Neural crest cell (in vitro differentiated cells): Measurements from ENCODE around the gene MBOAT1. TPM values are rescaled to one million over a fixed set of nuclear protein-coding genes. Genes with fewer than 3 reads are reported as not detected.

Experiments used
- DNase-seq: peaks from one replicate; pipeline ENCODE4 v3.0.0; 2021; ENCODE audit warnings: low read depth, mixed read lengths, low spot score
- H3K27ac Mint-ChIP-seq: one replicate; pipeline ENCODE4 v1.8.0; 2021; ENCODE audit warnings: mild to moderate bottlenecking, mixed read lengths; ENCODE audit not compliant: unreplicated experiment
- H3K27me3 Mint-ChIP-seq: 2 replicates; pipeline ENCODE4 v1.8.0; 2021; ENCODE audit warnings: low read depth, mild to moderate bottlenecking, mixed read lengths
- H3K36me3 Mint-ChIP-seq: 2 replicates; pipeline ENCODE4 v1.8.0; 2021; ENCODE audit warnings: low read depth, mild to moderate bottlenecking, mixed read lengths
- H3K4me1 Mint-ChIP-seq: 2 replicates; pipeline ENCODE4 v1.8.0; 2021; ENCODE audit warnings: mixed read lengths
- H3K4me3 Mint-ChIP-seq: one replicate; pipeline ENCODE4 v1.8.0; 2021; ENCODE audit warnings: mild to moderate bottlenecking, mixed read lengths
- H3K9me3 Mint-ChIP-seq: 2 replicates; pipeline ENCODE4 v1.8.0; 2021; ENCODE audit warnings: mixed read lengths
- CTCF ChIP-seq: fragments of 200-600 bp; sonication (generic); conservative IDR thresholded peaks from 2 replicates; pipeline ENCODE4 v1.5.0; 2021; ENCODE audit warnings: antibody characterized with exemption, mild to moderate bottlenecking
- total RNA-seq: library from RNA; stranded (reverse); gene quantifications from 2 replicates; pipeline ENCODE4 v1.2.1, GENCODE V29; 2021

The MBOAT1 gene
- total RNA-seq, 1 donor from 2014 or later = 11.4 TPM

DNA sequence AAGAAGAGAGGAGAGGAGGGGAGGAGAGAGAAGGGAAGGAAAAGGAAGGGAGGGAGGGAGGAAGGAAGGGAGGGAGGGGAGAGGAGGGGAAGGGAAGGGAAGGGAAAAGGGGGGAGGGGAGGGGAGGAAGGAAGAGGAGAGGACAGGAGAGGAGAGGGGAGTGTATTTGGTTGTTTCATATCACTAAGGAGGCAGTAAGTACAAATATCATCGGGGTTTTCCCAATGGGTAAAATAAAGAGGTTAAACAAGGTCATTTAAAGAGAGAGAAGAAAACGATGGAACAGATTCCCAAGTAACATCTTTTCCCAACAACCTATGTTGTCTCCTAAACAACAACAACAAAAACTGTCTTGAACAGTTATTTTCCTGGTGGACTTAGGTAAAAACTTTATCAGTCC is 43.6 kb downstream of the MBOAT1 start:
- Mint-ChIP-seq H3K4me3 (no peak overlapping the region), H3K9me3 (no peaks in the 10 kb centered on the region), H3K4me1 (no peaks in the 10 kb centered on the region), H3K27me3 (no peaks in the 10 kb centered on the region), H3K27ac (no peak overlapping the region), H3K36me3 (no peaks in the 10 kb centered on the region)
- DNase-seq = no peak
- no peak for TF ChIP-seq CTCF

DNA sequence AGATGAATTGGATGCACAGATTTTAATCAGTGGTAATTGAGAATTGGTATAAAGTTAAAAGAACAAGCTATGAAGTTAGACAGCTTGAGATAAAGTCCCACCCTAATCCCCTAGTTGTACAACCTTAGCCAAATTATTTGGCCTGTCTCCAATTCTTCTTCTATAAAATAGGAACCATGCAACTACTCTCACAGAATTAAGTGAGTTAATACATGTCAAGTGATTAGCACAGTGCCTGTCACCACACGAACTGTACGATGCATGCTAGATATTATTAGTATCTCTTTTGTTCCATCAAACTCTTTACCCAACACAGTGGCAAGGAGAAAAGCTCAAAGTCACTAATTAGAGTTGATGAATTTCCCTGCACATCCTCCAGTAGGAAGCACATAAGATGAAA is 44.7 kb downstream of the MBOAT1 start:
- Mint-ChIP-seq H3K4me1 (no peaks in the 10 kb centered on the region), H3K9me3 (no peaks in the 10 kb centered on the region), H3K27me3 (no peaks in the 10 kb centered on the region), H3K4me3 (no peak overlapping the region), H3K36me3 (no peaks in the 10 kb centered on the region), H3K27ac (no peak overlapping the region)
- no peak for DNase-seq
- TF ChIP-seq CTCF = no peak

DNA sequence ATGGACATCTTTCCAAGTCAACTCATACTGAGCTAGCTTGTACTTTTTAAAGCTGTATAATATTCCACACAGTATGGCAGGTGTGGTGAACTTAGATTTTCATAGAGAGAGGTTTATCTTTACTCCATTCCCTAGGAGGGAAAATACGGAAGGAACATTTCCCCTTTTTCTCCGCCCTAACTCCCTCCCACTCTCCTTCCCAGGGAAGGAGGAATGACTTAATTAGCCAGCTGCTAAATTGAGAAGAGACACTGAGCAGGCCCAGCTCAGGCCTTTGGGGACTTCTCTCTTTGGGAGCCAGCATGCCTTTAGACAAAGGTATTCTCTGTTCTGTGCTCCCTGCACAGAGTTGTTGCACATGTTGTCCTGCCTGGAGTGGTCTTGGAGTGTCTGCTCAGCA is 46.1 kb downstream of the MBOAT1 start:
- Mint-ChIP-seq H3K9me3 (no peaks in the 10 kb centered on the region), H3K4me3 (no peak overlapping the region), H3K27ac (no peak overlapping the region), H3K27me3 (no peaks in the 10 kb centered on the region), H3K4me1 (peaks cover 4% of the 10 kb centered on the region), H3K36me3 (no peaks in the 10 kb centered on the region)
- DNase-seq = no peak
- no peak for TF ChIP-seq CTCF

DNA sequence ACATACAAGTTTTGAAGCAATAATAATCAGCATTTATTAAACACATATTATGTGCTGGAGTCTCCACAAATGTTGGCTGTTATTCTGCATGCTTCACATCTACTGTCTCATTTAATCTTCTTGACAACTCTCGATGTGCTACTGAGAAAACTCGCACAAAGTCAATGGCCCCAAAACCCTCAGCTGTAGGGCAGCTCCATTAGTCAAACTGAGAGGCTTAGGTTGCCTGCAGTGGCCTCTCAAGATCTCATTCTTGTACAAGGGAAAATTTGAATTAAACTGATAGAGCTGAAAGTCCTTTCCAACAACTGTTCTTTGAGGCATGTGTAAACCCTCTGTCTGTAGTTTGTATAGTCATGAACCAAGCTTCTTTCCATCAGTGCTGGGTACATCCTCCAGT is 49.8 kb downstream of the MBOAT1 start:
- no peak overlapping the region for H3K4me3 Mint-ChIP-seq
- H3K9me3 Mint-ChIP-seq = no peaks in the 10 kb centered on the region
- no peaks in the 10 kb centered on the region for H3K36me3 Mint-ChIP-seq
- no peak overlapping the region for H3K27ac Mint-ChIP-seq
- no peaks in the 10 kb centered on the region for H3K27me3 Mint-ChIP-seq
- no peak for DNase-seq
- H3K4me1 Mint-ChIP-seq = peaks cover 28% of the 10 kb centered on the region
- no peak for TF ChIP-seq CTCF

- Mint-ChIP-seq H3K4me1 (peaks cover 28% of the 10 kb centered on the region), H3K4me3 (no peak overlapping the region), H3K27me3 (no peaks in the 10 kb centered on the region), H3K27ac (peak overlapping the region; percentile 9), H3K9me3 (no peaks in the 10 kb centered on the region), H3K36me3 (no peaks in the 10 kb centered on the region)
- no peak for TF ChIP-seq CTCF
- DNase-seq = no peak
Measured at GRCh38 chr6:20160541-20161283, 51.6 kb downstream of the MBOAT1 start.
